Ovary (tissue), 3 donors: Measurements from ENCODE around the gene ILKAP.

Experiments used
- POLR2A ChIP-seq: fragments of 450-650 bp; IDR thresholded peaks from one replicate; pipeline ENCODE4 v1.6.1; 2017; ENCODE audit warnings: antibody characterized with exemption, mild to moderate bottlenecking, moderate library complexity
- TF ChIP-seq, protein P1 (sequence below), 3 donors: fragments of 450-650 bp in 2 of 3; fragments of 200-600 bp in 1 of 3; IDR thresholded peaks; one replicate each; pipeline versions ENCODE4 v1.5.1 to v1.8.0; 2016 to 2022; ENCODE audit warnings: antibody characterized with exemption in 3 of 3, mild to moderate bottlenecking in 1 of 3
- donor health status: DM: no; HTN: no; CAD: no.

DNA sequence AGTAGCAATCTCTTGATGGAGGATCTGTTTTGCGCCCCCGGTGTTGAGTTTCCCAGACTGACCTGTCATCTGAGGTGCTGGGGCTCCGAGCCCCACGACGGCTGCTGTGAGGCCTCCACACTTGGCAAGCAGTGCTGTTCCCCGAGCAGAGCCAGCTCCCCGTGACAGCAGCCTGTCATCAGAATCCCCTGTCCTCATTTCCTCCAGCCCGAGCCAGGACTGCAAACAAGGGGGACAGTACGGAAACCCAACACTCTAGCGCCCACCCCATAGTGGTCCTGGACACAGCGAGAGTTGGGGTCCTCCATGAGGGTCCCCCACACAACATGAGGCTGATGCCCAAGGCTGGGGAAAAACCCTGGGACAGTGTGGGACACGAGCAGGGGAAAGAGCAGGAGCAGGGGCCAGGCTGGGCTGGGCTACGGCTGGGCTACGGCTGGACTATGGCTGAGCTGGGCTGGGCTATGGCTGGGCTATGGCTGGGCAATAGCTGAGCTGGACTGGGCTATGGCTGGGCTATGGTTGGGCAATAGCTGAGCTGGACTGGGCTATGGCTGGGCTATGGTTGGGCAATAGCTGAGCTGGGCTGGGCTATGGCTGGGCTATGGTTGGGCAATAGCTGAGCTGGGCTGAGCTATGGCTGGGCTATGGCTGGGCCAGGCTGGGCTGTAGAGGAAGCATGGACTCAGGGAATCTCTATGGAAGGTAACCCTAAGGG, 66.5 kb downstream of the ILKAP start:
- TF ChIP-seq, protein P1, sequence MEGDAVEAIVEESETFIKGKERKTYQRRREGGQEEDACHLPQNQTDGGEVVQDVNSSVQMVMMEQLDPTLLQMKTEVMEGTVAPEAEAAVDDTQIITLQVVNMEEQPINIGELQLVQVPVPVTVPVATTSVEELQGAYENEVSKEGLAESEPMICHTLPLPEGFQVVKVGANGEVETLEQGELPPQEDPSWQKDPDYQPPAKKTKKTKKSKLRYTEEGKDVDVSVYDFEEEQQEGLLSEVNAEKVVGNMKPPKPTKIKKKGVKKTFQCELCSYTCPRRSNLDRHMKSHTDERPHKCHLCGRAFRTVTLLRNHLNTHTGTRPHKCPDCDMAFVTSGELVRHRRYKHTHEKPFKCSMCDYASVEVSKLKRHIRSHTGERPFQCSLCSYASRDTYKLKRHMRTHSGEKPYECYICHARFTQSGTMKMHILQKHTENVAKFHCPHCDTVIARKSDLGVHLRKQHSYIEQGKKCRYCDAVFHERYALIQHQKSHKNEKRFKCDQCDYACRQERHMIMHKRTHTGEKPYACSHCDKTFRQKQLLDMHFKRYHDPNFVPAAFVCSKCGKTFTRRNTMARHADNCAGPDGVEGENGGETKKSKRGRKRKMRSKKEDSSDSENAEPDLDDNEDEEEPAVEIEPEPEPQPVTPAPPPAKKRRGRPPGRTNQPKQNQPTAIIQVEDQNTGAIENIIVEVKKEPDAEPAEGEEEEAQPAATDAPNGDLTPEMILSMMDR (IDR thresholded peaks at IDR 0.05): no peak
- no peak for TF ChIP-seq POLR2A
